ENCODE data around the gene RGS1. TPM values are rescaled to one million over a fixed set of nuclear protein-coding genes. Genes with fewer than 3 reads are reported as not detected.

The RGS1 gene
- total RNA-seq, 2 donors from 2014 or later = 22.8 to 24.7 TPM

GRCh38 chr1:192576190-192577144 lies 894 bp downstream of the RGS1 start:
- no peak overlapping the region for H3K27ac ChIP-seq
- TF ChIP-seq CTCF (IDR thresholded peaks at IDR 0.05) = no peak
- no peaks in the 10 kb centered on the region for H3K4me1 ChIP-seq
- no peak for DNase-seq (ENCODE audit: low spot score)
- no peaks in the 10 kb centered on the region for H3K36me3 ChIP-seq
- H3K9me3 ChIP-seq = no peaks in the 10 kb centered on the region
- no peaks in the 10 kb centered on the region for H3K27me3 ChIP-seq
- H3K4me3 ChIP-seq = no peak overlapping the region

DNA sequence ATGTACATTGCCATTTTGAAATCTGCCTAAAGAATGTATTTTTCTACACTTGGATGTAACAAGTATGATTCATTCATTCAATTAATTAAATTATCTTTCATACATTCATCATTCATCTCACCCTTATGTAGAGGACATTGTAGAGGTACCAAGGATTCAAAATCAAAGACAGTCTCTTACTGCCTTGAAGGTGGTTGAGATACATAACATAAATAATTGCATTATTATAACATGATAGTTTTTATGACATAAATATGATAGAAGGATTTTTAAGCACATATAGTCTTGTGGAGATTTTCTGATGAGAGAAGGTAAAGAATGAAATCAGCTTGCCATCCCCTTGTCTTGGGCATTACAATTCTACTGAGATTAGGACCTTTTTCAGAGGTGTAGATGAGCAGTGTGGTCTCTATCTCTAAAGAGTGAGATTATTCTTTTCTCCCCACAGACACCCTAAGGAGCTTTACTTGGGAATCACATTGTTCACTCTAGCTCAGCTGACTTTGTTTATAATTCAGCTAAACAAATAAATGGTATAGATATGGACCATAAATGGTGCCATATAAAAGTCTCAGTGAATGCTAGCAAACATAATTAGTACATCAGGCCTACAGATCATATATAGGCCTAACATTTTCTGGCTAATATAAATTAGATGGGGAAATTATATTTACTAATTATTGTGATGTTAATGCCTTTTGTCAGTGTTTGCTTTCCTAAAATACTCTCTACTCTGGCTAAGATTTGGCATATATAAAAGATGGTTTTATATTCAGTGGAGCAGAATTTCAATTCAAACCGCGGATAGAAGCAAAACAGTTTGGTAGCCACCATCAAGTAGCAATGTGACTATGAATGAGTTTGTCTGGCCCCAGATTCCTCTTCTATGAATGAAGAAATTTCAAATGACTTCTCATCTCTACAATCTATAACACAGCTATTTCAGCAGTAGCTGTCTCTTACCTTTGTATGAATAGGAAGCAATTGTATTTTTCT lies 1.9 kb downstream of the RGS1 start:
- DNase-seq (ENCODE audit: low spot score) = no peak
- no peaks in the 10 kb centered on the region for H3K9me3 ChIP-seq
- H3K27me3 ChIP-seq = no peaks in the 10 kb centered on the region
- H3K4me3 ChIP-seq = peak overlapping the region in 1 of 2 donors; percentile 8
- no peaks in the 10 kb centered on the region for H3K4me1 ChIP-seq
- H3K27ac ChIP-seq = no peak overlapping the region
- no peak for TF ChIP-seq CTCF (IDR thresholded peaks at IDR 0.05)
- H3K36me3 ChIP-seq = no peaks in the 10 kb centered on the region

DNA sequence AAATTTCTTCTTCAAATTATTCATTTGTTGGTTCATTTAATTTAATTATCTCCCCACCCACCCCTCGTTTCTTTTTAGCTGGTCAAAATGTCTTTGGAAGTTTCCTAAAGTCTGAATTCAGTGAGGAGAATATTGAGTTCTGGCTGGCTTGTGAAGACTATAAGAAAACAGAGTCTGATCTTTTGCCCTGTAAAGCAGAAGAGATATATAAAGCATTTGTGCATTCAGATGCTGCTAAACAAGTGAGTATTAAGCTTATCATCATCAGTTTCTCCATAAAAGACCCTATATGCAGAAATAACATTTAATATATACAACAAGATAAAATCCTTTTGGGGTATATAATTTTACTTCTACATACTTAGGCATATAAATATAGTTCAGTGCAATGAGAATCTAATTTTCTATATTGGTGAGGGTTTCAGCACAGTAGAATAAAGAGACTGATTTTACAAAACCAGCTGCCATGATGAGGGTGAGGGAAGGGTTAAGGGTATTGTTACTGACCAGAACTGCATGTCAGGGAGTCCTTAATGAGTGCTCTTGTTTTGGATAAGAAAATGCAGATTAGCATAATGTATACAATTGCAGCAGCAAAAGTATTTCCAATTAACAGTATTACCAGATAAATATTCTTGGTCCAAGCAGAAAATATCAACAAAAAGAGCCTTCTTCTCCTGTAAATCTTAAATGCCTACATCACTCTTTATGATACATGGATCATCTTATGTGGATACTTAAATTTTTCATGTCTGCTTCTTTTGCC lies 2.8 kb downstream of the RGS1 start:
- H3K9me3 ChIP-seq = no peaks in the 10 kb centered on the region
- no peak for DNase-seq (ENCODE audit: low spot score)
- no peaks in the 10 kb centered on the region for H3K36me3 ChIP-seq
- H3K4me1 ChIP-seq = no peaks in the 10 kb centered on the region
- peak overlapping the region in 1 of 2 donors; percentile 8 for H3K4me3 ChIP-seq
- no peak for TF ChIP-seq CTCF (IDR thresholded peaks at IDR 0.05)
- no peaks in the 10 kb centered on the region for H3K27me3 ChIP-seq
- H3K27ac ChIP-seq = no peak overlapping the region

GRCh38 chr1:192579010-192579738 lies 3.6 kb downstream of the RGS1 start:
- DNase-seq (ENCODE audit: low spot score) = no peak
- H3K9me3 ChIP-seq = no peaks in the 10 kb centered on the region
- no peak overlapping the region for H3K4me3 ChIP-seq
- no peaks in the 10 kb centered on the region for H3K27me3 ChIP-seq
- no peak for TF ChIP-seq CTCF (IDR thresholded peaks at IDR 0.05)
- no peaks in the 10 kb centered on the region for H3K4me1 ChIP-seq
- H3K27ac ChIP-seq = no peak overlapping the region
- H3K36me3 ChIP-seq = no peaks in the 10 kb centered on the region
